T-helper 17 cell (primary cell): Measurements from ENCODE around the gene CYP27A1. TPM values are rescaled to one million over a fixed set of nuclear protein-coding genes. Genes with fewer than 3 reads are reported as not detected.

Source experiments
- ATAC-seq: fragments of 150-1000 bp; cut with Tn5 transposase; 2 replicates; pipeline ENCODE4 v1.10.0; 2021; ENCODE audit warnings: mild to moderate bottlenecking, moderate library complexity
- DNase-seq, 3 donors: peaks; one replicate each; pipeline versions ENCODE4 v3.0.0 to v3.0.0-alpha.2; 2020 to 2021
- H3K9me3 ChIP-seq: one replicate; pipeline ENCODE4 v1.7.0; 2013; ENCODE audit warnings: low read length, mild to moderate bottlenecking; ENCODE audit not compliant: control insufficient read depth, poor library complexity, severe bottlenecking
- H3K27ac Mint-ChIP-seq: one replicate; pipeline ENCODE4 v1.8.0; 2022; ENCODE audit warnings: mild to moderate bottlenecking, moderate library complexity, mixed read lengths
- H3K27me3 Mint-ChIP-seq: one replicate; pipeline ENCODE4 v1.8.0; 2022; ENCODE audit warnings: mixed read lengths
- H3K36me3 Mint-ChIP-seq: one replicate; pipeline ENCODE4 v1.8.0; 2022; ENCODE audit warnings: low read depth, mixed read lengths
- H3K4me1 Mint-ChIP-seq: one replicate; pipeline ENCODE4 v1.8.0; 2022; ENCODE audit warnings: mild to moderate bottlenecking, mixed read lengths
- H3K4me3 Mint-ChIP-seq: one replicate; pipeline ENCODE4 v1.8.0; 2022; ENCODE audit warnings: mild to moderate bottlenecking, moderate library complexity, mixed read lengths
- total RNA-seq, 4 donors: library from RNA in 2 of 4; stranded (reverse) in 2 of 4; gene quantifications; one replicate each; pipeline ENCODE4 v1.2.3 and lab custom pipeline; 2022 to 2026

The CYP27A1 gene
- total RNA-seq, 2 donors from 2014 or later: 0.39 to 0.52 TPM

GRCh38 chr2:218820746-218821369, 38.9 kb downstream of the CYP27A1 start:
- DNase-seq (no peak), ATAC-seq (no peak)
- no peak overlapping the region for H3K27ac Mint-ChIP-seq
- no peaks in the 10 kb centered on the region for H3K9me3 ChIP-seq
- peaks cover 61% of the 10 kb centered on the region for H3K27me3 Mint-ChIP-seq
- no peaks in the 10 kb centered on the region for H3K4me1 Mint-ChIP-seq
- H3K36me3 Mint-ChIP-seq: no peaks in the 10 kb centered on the region
- no peak overlapping the region for H3K4me3 Mint-ChIP-seq

DNA sequence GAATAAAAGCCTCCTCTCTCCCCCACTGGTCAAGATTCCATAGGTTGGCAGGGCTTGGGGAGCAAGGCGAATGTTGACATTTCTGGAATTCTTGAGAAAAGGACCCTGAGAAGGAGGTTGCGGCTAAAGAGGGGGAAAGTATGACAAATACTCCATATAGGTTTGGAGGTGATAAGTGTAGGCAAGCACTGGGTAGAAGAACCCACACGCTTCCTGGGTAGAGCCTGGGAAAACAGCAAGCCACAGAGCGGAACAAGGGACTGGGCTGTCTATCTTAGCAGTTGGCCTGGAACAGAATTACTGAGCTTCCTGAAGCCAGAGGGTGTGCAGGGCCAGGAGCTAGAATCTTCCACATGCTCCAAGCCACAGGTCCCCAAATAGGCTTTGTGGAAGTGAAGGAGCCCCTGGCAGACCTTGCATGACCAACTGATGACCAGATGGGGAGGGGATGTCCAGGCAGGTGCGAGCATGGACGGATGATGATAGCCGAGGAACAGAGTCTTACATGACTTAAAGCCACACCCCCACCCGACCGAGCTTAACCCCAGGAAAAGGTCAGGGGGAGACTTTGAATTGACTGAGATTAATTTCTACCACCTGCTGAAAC, 39.8 kb downstream of the CYP27A1 start:
- ATAC-seq (no peak), DNase-seq (no peak)
- Mint-ChIP-seq H3K27me3 (peaks cover 56% of the 10 kb centered on the region), H3K4me1 (no peaks in the 10 kb centered on the region), H3K4me3 (no peak overlapping the region), H3K27ac (no peak overlapping the region), H3K36me3 (no peaks in the 10 kb centered on the region)
- no peaks in the 10 kb centered on the region for H3K9me3 ChIP-seq

- Mint-ChIP-seq H3K27ac (no peak overlapping the region), H3K36me3 (no peaks in the 10 kb centered on the region), H3K27me3 (peaks cover 46% of the 10 kb centered on the region), H3K4me1 (peaks cover 1% of the 10 kb centered on the region), H3K4me3 (no peak overlapping the region)
- DNase-seq: no peak
- no peak for ATAC-seq
- no peaks in the 10 kb centered on the region for H3K9me3 ChIP-seq
These were observed 40.7 kb downstream of the CYP27A1 start for GRCh38 chr2:218822622-218823021.

DNA sequence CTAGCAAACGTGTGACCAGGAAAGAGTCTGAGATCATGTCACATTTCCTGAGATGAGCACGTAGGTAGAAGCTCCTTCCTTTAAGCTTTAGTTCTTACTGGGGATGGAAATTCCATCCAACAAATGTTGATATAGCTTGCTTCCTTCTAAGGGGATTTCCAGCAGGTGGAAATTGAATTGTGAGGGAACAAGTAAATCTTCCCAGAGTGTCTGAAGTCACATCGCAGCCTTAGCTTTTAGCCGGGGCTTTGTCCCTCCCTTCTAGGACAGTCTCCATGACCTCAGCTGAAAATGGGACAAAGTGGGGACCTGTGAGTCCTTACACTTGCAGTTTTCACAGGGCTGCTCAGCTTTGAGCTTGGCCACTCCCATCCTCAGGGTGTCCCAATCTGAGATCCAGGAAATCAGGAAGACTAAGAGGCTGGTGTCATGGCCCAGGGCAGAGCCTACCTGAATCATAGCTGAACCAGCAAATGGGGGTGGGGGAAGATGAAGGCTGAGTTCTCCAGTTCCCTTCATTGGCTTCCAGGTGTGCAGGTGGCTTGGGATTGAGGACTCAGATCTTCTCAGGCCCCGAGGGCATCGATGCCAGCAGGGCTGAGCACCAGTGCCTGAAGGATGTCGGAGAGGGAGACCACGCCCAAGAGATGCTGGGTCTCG, 41.4 kb downstream of the CYP27A1 start:
- no peak for DNase-seq
- Mint-ChIP-seq H3K36me3 (no peaks in the 10 kb centered on the region), H3K4me1 (peaks cover 2% of the 10 kb centered on the region), H3K27me3 (peaks cover 39% of the 10 kb centered on the region), H3K27ac (no peak overlapping the region), H3K4me3 (no peak overlapping the region)
- no peak for ATAC-seq
- H3K9me3 ChIP-seq: no peaks in the 10 kb centered on the region

DNA sequence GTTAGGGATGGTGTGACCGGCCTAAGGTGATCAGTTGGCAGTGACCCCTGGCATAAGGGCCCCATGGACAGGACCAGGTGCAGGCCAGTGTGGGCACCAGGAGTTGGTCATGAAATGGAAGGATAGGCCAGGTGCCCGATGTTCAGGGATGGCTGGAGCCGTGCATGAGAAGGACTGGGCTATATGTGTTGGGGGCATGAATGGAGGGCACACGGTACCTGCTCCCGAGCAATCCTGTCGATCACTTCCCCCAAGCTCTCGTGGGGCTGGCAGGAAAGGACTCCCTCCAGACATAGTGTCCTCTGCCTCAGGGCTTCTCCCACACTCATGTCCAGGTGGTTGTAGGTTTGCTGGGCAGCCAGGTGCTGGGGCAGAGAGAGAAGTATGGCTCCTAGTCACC, 42.1 kb downstream of the CYP27A1 start:
- DNase-seq: no peak
- no peak overlapping the region for H3K27ac Mint-ChIP-seq
- peaks cover 2% of the 10 kb centered on the region for H3K4me1 Mint-ChIP-seq
- no peaks in the 10 kb centered on the region for H3K36me3 Mint-ChIP-seq
- no peak overlapping the region for H3K4me3 Mint-ChIP-seq
- H3K9me3 ChIP-seq: no peaks in the 10 kb centered on the region
- ATAC-seq: no peak
- H3K27me3 Mint-ChIP-seq: peaks cover 37% of the 10 kb centered on the region

DNA sequence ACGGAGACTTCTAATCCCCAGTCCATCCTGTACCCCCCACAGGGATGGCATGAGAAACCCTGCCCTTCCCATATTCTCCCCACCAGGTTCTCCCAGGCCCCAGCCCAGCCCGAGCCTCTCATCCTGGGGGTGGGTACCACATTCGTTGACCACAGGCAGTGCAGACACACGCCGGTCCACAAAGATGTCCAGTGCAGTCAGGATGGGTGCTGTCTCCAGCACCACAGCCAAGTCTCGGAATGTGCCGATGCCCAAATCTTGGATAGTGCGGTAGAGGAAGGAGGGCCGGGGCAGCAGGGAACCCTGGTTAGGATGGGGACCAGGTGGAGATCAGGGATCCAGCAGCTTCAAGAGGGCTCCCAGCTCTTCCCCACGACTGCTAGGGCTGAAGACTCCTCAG, 44.8 kb downstream of the CYP27A1 start:
- H3K27me3 Mint-ChIP-seq: peaks cover 40% of the 10 kb centered on the region

GRCh38 chr2:218827701-218828476, 45.9 kb downstream of the CYP27A1 start:
- DNase-seq: no peak
- no peak overlapping the region for H3K27ac Mint-ChIP-seq
- no peaks in the 10 kb centered on the region for H3K9me3 ChIP-seq
- ATAC-seq: no peak
- peaks cover 5% of the 10 kb centered on the region for H3K36me3 Mint-ChIP-seq
- no peak overlapping the region for H3K4me3 Mint-ChIP-seq
- peaks cover 2% of the 10 kb centered on the region for H3K4me1 Mint-ChIP-seq
- peaks cover 45% of the 10 kb centered on the region for H3K27me3 Mint-ChIP-seq

More for the DNA sequence above, 44.8 kb downstream of the CYP27A1 start:
- H3K9me3 ChIP-seq: no peaks in the 10 kb centered on the region
- ATAC-seq (no peak), DNase-seq (no peak)
- H3K27ac Mint-ChIP-seq: no peak overlapping the region
- H3K4me1 Mint-ChIP-seq: peaks cover 2% of the 10 kb centered on the region
- H3K36me3 Mint-ChIP-seq: peaks cover 2% of the 10 kb centered on the region
- no peak overlapping the region for H3K4me3 Mint-ChIP-seq

DNA sequence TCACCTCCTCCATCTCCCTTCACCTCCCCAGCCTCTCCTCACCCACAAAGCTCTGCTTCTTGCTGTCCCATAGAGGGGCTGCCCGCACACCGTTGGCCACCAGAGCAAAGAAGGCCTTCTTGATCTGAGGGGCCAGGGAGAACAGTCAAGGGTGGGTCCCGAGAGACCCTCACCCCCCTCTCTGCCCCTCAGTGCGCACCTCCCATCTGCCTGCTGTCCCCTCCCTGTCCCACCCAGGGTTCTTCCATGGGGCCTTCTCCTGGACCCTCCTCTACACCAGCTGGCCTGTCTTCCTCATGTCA, 46.5 kb downstream of the CYP27A1 start:
- no peaks in the 10 kb centered on the region for H3K9me3 ChIP-seq
- peaks cover 5% of the 10 kb centered on the region for H3K36me3 Mint-ChIP-seq
- H3K27ac Mint-ChIP-seq: no peak overlapping the region
- peaks cover 5% of the 10 kb centered on the region for H3K4me1 Mint-ChIP-seq
- no peak for ATAC-seq
- no peak overlapping the region for H3K4me3 Mint-ChIP-seq
- DNase-seq: no peak
- H3K27me3 Mint-ChIP-seq: peaks cover 45% of the 10 kb centered on the region

DNA sequence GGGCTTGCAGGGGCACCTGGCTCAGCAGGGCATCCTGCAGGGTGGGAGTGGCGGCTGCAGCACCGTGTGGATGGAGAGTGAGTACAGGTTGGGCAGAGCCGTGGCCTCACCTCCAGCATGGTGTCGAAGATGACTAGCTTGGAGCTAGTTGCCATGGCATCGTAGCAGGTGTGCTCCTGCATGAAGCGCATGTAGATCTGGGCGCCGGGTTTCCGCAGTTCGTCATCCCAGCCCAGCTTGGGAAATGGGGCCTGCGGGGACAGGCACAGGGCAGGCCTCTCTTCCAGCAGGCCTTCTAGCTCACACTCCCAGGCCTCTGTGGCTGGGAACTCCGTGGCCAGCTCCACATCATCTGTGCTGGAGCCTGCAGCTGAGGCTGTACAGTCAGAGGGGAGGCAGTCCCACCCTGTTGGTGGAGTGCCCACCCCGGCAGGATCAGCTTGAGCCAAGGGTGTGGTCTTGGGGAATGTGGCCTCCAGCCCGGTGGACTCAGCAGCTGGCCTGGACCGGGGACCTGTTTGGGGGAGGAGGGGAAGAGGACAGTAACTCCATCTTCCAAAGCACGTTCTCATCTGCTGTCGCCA, 48.0 kb downstream of the CYP27A1 start:
- peaks cover 5% of the 10 kb centered on the region for H3K4me1 Mint-ChIP-seq
- ATAC-seq (no peak), DNase-seq (no peak)
- H3K27me3 Mint-ChIP-seq: peaks cover 49% of the 10 kb centered on the region
- H3K9me3 ChIP-seq: no peaks in the 10 kb centered on the region
- no peak overlapping the region for H3K4me3 Mint-ChIP-seq
- H3K27ac Mint-ChIP-seq: no peak overlapping the region
- H3K36me3 Mint-ChIP-seq: peaks cover 5% of the 10 kb centered on the region

GRCh38 chr2:218830526-218831306, 48.8 kb downstream of the CYP27A1 start:
- H3K36me3 Mint-ChIP-seq: peaks cover 5% of the 10 kb centered on the region
- ATAC-seq: no peak

GRCh38 chr2:218831378-218831990, 49.5 kb downstream of the CYP27A1 start, which contains the start of gene PRKAG3:
TSS of gene PRKAG3 (minus strand) at chr2:218831803.
- H3K9me3 ChIP-seq: no peaks in the 10 kb centered on the region
- H3K27me3 Mint-ChIP-seq: peaks cover 50% of the 10 kb centered on the region
- peaks cover 5% of the 10 kb centered on the region for H3K4me1 Mint-ChIP-seq
- no peak within 1 kb of the TSS for H3K4me3 Mint-ChIP-seq
- H3K27ac Mint-ChIP-seq: no peak within 1 kb of the TSS
- H3K36me3 Mint-ChIP-seq: peaks cover 5% of the 10 kb centered on the region
- ATAC-seq (no peak), DNase-seq (no peak)

More at GRCh38 chr2:218830526-218831306, 48.8 kb downstream of the CYP27A1 start:
- peaks cover 50% of the 10 kb centered on the region for H3K27me3 Mint-ChIP-seq
- no peak for DNase-seq
- peaks cover 5% of the 10 kb centered on the region for H3K4me1 Mint-ChIP-seq
- H3K27ac Mint-ChIP-seq: no peak overlapping the region
- no peak overlapping the region for H3K4me3 Mint-ChIP-seq
- no peaks in the 10 kb centered on the region for H3K9me3 ChIP-seq

- H3K4me1 Mint-ChIP-seq: peaks cover 5% of the 10 kb centered on the region
- H3K27me3 Mint-ChIP-seq: peaks cover 50% of the 10 kb centered on the region
- H3K27ac Mint-ChIP-seq: no peak overlapping the region
- ATAC-seq (no peak), DNase-seq (no peak)
- H3K9me3 ChIP-seq: no peaks in the 10 kb centered on the region
- peaks cover 5% of the 10 kb centered on the region for H3K36me3 Mint-ChIP-seq
- H3K4me3 Mint-ChIP-seq: no peak overlapping the region
These were observed 50.1 kb downstream of the CYP27A1 start for GRCh38 chr2:218832081-218832480.
